ENCODE results near the gene ACER2. TPM values are rescaled to one million over a fixed set of nuclear protein-coding genes. Genes with fewer than 3 reads are reported as not detected.
"Not testable (repeated sequence)": the region's sequence is repeated elsewhere in the genome, so short reads cannot be mapped to it uniquely, and the experiment has no call there.

Gene ACER2
- 1.9 and 2.1 TPM in 2 replicates for total RNA-seq (2014; rRNA removed)
- polyA plus RNA-seq (2012): 0.49 TPM

GRCh38 chr9:19408693-19409400 lies at the start of gene ACER2:
ACER2 (plus strand) TSS chr9:19409009; CDS start chr9:19409085, 76 bp downstream.
- DNase-seq (ENCODE audit: low read depth): peak; percentile 85

GRCh38 chr9:19369107-19369506 lies 39.7 kb upstream of the ACER2 start:
- DNase-seq (ENCODE audit: low read depth): no peak

GRCh38 chr9:19371942-19372341 lies 36.9 kb upstream of the ACER2 start:
- peak; percentile 43 for DNase-seq (ENCODE audit: low read depth)

GRCh38 chr9:19372567-19372966 lies 36.2 kb upstream of the ACER2 start:
- no peak for DNase-seq (ENCODE audit: low read depth)

GRCh38 chr9:19373527-19373926 lies 35.3 kb upstream of the ACER2 start:
- no peak for DNase-seq (ENCODE audit: low read depth)

- DNase-seq (ENCODE audit: low read depth): no peak
Measured at GRCh38 chr9:19375538-19375937, 33.3 kb upstream of the ACER2 start.

- no peak for DNase-seq (ENCODE audit: low read depth)
Measured at GRCh38 chr9:19376931-19377330, 31.9 kb upstream of the ACER2 start.

- no peak for DNase-seq (ENCODE audit: low read depth)
Measured at GRCh38 chr9:19378164-19378563, 30.6 kb upstream of the ACER2 start.

GRCh38 chr9:19378647-19379046 lies 30.2 kb upstream of the ACER2 start:
- DNase-seq (ENCODE audit: low read depth): no peak

GRCh38 chr9:19379283-19379682 lies 29.5 kb upstream of the ACER2 start:
- DNase-seq (ENCODE audit: low read depth): no peak

GRCh38 chr9:19379697-19380046 lies 29.1 kb upstream of the ACER2 start:
- DNase-seq (ENCODE audit: low read depth): peak; percentile 30

- DNase-seq (ENCODE audit: low read depth): no peak
Measured at GRCh38 chr9:19380826-19381075, 28.1 kb upstream of the ACER2 start.

- DNase-seq (ENCODE audit: low read depth): no peak
Measured at GRCh38 chr9:19381656-19382055, 27.2 kb upstream of the ACER2 start.

GRCh38 chr9:19385212-19385611 lies 23.6 kb upstream of the ACER2 start:
- DNase-seq (ENCODE audit: low read depth): not testable (repeated sequence)

GRCh38 chr9:19385786-19386501 lies 22.9 kb upstream of the ACER2 start:
- DNase-seq (ENCODE audit: low read depth): no peak

- no peak for DNase-seq (ENCODE audit: low read depth)
Measured at GRCh38 chr9:19386502-19387044, 22.2 kb upstream of the ACER2 start.

- no peak for DNase-seq (ENCODE audit: low read depth)
Measured at GRCh38 chr9:19387317-19387716, 21.5 kb upstream of the ACER2 start.

- DNase-seq (ENCODE audit: low read depth): not testable (repeated sequence)
Measured at GRCh38 chr9:19389539-19389938, 19.3 kb upstream of the ACER2 start.

GRCh38 chr9:19397845-19398244 lies 11.0 kb upstream of the ACER2 start:
- DNase-seq (ENCODE audit: low read depth): no peak

- DNase-seq (ENCODE audit: low read depth): not testable (repeated sequence)
Measured at GRCh38 chr9:19403231-19403630, 5.6 kb upstream of the ACER2 start.

- no peak for DNase-seq (ENCODE audit: low read depth)
Measured at GRCh38 chr9:19404283-19405075, 4.3 kb upstream of the ACER2 start.

GRCh38 chr9:19405771-19406170 lies 3.0 kb upstream of the ACER2 start:
- DNase-seq (ENCODE audit: low read depth): no peak

Measured in LHCN-M2 (cell line).